GM18858 (cell line): ENCODE data around the gene EZH1.
A peak's percentile ranks its signal among the peaks of the same experiment; 100 is the strongest.

ENCODE experiments used
- ATAC-seq: cut with Tn5 transposase; IDR thresholded peaks from one replicate; pipeline ENCODE4 v1.9.1; 2021; ENCODE audit not compliant: unreplicated experiment

The EZH1 gene

GRCh38 chr17:42744806-42745617, at the start of gene EZH1:
EZH1 (minus strand) TSS chr17:42745040; CDS start chr17:42728941, 16,099 bp downstream.
- ATAC-seq, result peak; percentile 58

- no peak for ATAC-seq
These were observed 47.7 kb upstream of the EZH1 start for GRCh38 chr17:42792545-42792944.

GRCh38 chr17:42791948-42792347, 47.1 kb upstream of the EZH1 start:
- ATAC-seq, result no peak

- ATAC-seq, result no peak
These were observed 42.4 kb upstream of the EZH1 start for GRCh38 chr17:42787266-42787665.

GRCh38 chr17:42784811-42785592, 40.2 kb upstream of the EZH1 start:
- no peak for ATAC-seq

- no peak for ATAC-seq
These were observed 39.6 kb upstream of the EZH1 start for GRCh38 chr17:42784409-42784808.

GRCh38 chr17:42783791-42784138, 38.9 kb upstream of the EZH1 start:
- no peak for ATAC-seq

- no peak for ATAC-seq
These were observed 38.4 kb upstream of the EZH1 start for GRCh38 chr17:42783062-42783790.

GRCh38 chr17:42782166-42783061, 37.6 kb upstream of the EZH1 start:
- ATAC-seq, result no peak

- no peak for ATAC-seq
These were observed 36.9 kb upstream of the EZH1 start for GRCh38 chr17:42781639-42782165.

GRCh38 chr17:42780851-42781638, 36.2 kb upstream of the EZH1 start:
- ATAC-seq, result no peak

GRCh38 chr17:42779936-42780850, 35.4 kb upstream of the EZH1 start, which contains the start of gene WNK4:
WNK4 (plus strand) TSS chr17:42780610; CDS start chr17:42780699, 89 bp downstream.
- no peak for ATAC-seq

GRCh38 chr17:42779304-42779935, 34.6 kb upstream of the EZH1 start:
- ATAC-seq, result no peak

GRCh38 chr17:42778570-42778969, 33.7 kb upstream of the EZH1 start:
- ATAC-seq, result no peak

- no peak for ATAC-seq
These were observed 30.8 kb upstream of the EZH1 start for GRCh38 chr17:42775534-42776098.

GRCh38 chr17:42774066-42774745, 29.4 kb upstream of the EZH1 start:
- ATAC-seq, result no peak
